OCI-LY1 (cell line): ENCODE data around the gene CFAP69.

ENCODE experiments used
- EZH2 ChIP-seq: fragments of 200-600 bp; sonication (generic), shearing (Covaris generic); IDR thresholded peaks from 2 replicates; pipeline ENCODE4 v1.8.0; 2017; ENCODE audit warnings: borderline replicate concordance, mixed run types, mild to moderate bottlenecking, antibody characterized with exemption, low read length, moderate library complexity, mixed read lengths
- TF ChIP-seq, protein P1 (sequence below): fragments of 200-600 bp; sonication (generic), shearing (Covaris generic); IDR thresholded peaks from 2 replicates; pipeline ENCODE4 v1.5.1; 2017; ENCODE audit warnings: mild to moderate bottlenecking, antibody characterized with exemption, low read length, moderate library complexity, mixed read lengths

DNA sequence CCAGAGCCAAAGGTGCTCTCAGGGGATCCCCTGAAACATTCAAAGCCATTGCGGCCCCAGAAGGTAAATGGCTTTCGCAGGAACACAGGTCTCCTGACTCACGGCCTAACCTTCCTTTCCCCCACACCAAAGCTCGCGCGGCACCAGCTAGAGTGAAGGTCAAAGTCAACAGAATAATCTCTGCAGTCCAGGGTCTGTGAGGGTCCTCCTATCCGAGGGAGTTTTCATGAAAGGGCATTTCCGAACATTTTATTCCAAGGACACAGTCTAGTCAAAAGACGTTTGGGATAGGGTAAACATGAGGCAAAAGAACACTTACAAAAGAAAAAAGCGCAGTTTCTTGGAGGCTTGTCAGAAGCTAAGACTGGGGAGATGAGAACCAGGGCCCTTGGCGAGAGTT, 34.0 kb upstream of the CFAP69 start:
- TF ChIP-seq, protein P1, sequence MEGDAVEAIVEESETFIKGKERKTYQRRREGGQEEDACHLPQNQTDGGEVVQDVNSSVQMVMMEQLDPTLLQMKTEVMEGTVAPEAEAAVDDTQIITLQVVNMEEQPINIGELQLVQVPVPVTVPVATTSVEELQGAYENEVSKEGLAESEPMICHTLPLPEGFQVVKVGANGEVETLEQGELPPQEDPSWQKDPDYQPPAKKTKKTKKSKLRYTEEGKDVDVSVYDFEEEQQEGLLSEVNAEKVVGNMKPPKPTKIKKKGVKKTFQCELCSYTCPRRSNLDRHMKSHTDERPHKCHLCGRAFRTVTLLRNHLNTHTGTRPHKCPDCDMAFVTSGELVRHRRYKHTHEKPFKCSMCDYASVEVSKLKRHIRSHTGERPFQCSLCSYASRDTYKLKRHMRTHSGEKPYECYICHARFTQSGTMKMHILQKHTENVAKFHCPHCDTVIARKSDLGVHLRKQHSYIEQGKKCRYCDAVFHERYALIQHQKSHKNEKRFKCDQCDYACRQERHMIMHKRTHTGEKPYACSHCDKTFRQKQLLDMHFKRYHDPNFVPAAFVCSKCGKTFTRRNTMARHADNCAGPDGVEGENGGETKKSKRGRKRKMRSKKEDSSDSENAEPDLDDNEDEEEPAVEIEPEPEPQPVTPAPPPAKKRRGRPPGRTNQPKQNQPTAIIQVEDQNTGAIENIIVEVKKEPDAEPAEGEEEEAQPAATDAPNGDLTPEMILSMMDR: no peak
- no peak for TF ChIP-seq EZH2
